Fibroblast of lung (primary cell): ENCODE data around the gene BTBD16. TPM values are rescaled to one million over a fixed set of nuclear protein-coding genes. Genes with fewer than 3 reads are reported as not detected.
A peak's percentile ranks its signal among the peaks of the same experiment; 100 is the strongest.

Experiments used
- DNase-seq, 2 donors: peaks; one replicate each; pipeline versions ENCODE4 v3.0.0 to v3.0.0-alpha.2; 2010; ENCODE audit warnings: low read depth in 2 of 2
- H2AFZ ChIP-seq: 2 replicates; pipeline ENCODE4 v1.5.1; 2012; ENCODE audit warnings: low read length, control low read depth, inconsistent platforms
- H3K27ac ChIP-seq: 2 replicates; pipeline ENCODE4 v1.5.1; 2011; ENCODE audit warnings: low read length, control low read depth; ENCODE audit not compliant: insufficient read depth
- H3K27me3 ChIP-seq: 2 replicates; pipeline ENCODE4 v1.5.1; 2011; ENCODE audit warnings: mild to moderate bottlenecking, low read length; ENCODE audit not compliant: control insufficient read depth, insufficient read depth
- H3K36me3 ChIP-seq: 2 replicates; pipeline ENCODE4 v1.5.1; 2011; ENCODE audit warnings: low read length; ENCODE audit not compliant: control insufficient read depth, insufficient read depth
- H3K4me1 ChIP-seq: 2 replicates; pipeline ENCODE4 v1.5.1; 2011; ENCODE audit warnings: low read length; ENCODE audit not compliant: control insufficient read depth, insufficient read depth; ENCODE audit errors: extremely low read depth
- H3K4me2 ChIP-seq: 2 replicates; pipeline ENCODE4 v1.5.1; 2011; ENCODE audit warnings: low read length, control low read depth; ENCODE audit not compliant: insufficient read depth; ENCODE audit errors: extremely low read depth
- H3K4me3 ChIP-seq, 4 experiments: fragments of 200-600 bp in 1 of 4; sonication (generic) in 1 of 4; replicated peaks in 1 of 4; 2 replicates each; pipeline ENCODE4 v1.5.1; 2011 to 2016; ENCODE audit warnings: low read length in 4 of 4, low read depth in 3 of 4, mild to moderate bottlenecking in 3 of 4, control low read depth in 2 of 4, inconsistent platforms in 1 of 4, mixed read lengths in 1 of 4; ENCODE audit not compliant: insufficient read depth in 1 of 4; ENCODE audit errors: control extremely low read depth in 1 of 4
- H3K79me2 ChIP-seq: 2 replicates; pipeline ENCODE4 v1.5.1; 2012; ENCODE audit warnings: mild to moderate bottlenecking, low read length, inconsistent platforms; ENCODE audit not compliant: control insufficient read depth, insufficient read depth
- H3K9ac ChIP-seq: 2 replicates; pipeline ENCODE4 v1.5.1; 2011; ENCODE audit warnings: mild to moderate bottlenecking, low read length, control low read depth; ENCODE audit not compliant: insufficient read depth
- H3K9me3 ChIP-seq: 2 replicates; pipeline ENCODE4 v1.5.1; 2012; ENCODE audit warnings: low read depth, low read length; ENCODE audit not compliant: control insufficient read depth, insufficient read depth
- H4K20me1 ChIP-seq: 2 replicates; pipeline ENCODE4 v1.5.1; 2011; ENCODE audit warnings: low read length; ENCODE audit not compliant: control insufficient read depth, insufficient read depth; ENCODE audit errors: extremely low read depth
- EZH2 ChIP-seq: IDR thresholded peaks from 2 replicates; pipeline ENCODE4 v1.5.1; 2012; ENCODE audit warnings: low read length, control low read depth, mild to moderate bottlenecking; ENCODE audit errors: missing control alignments
- polyA plus RNA-seq, 2 donors: library from polyadenylated mRNA; depleted of rRNA in 1 of 2; stranded (reverse) in 1 of 2; unstranded in 1 of 2; fragments of >200 nt; gene quantifications; 2 replicates each; pipeline ENCODE4 v1.2.1, GENCODE V29; 2011 to 2012; ENCODE audit warnings: missing spikeins in 1 of 2
- total RNA-seq: library from RNA; depleted of rRNA; stranded (reverse); fragments of >200 nt; gene quantifications from 2 replicates; pipeline ENCODE4 v1.2.1, GENCODE V29; 2014
- TF ChIP-seq, protein P1 (sequence below), 2 donors: IDR thresholded peaks in 1 of 2; conservative IDR thresholded peaks in 1 of 2; 1 replicate in 1 of 2; 2 replicates in 1 of 2; pipeline ENCODE4 v1.5.1; 2011 to 2012; ENCODE audit warnings: low read length in 2 of 2, control low read depth in 1 of 2, inconsistent platforms in 1 of 2, low read depth in 1 of 2, mild to moderate bottlenecking in 1 of 2

BTBD16 gene
- total and polyA plus RNA-seq, 2 donors (not counting 1 experiment from before 2014, with no cell fraction given), result not detected

DNA sequence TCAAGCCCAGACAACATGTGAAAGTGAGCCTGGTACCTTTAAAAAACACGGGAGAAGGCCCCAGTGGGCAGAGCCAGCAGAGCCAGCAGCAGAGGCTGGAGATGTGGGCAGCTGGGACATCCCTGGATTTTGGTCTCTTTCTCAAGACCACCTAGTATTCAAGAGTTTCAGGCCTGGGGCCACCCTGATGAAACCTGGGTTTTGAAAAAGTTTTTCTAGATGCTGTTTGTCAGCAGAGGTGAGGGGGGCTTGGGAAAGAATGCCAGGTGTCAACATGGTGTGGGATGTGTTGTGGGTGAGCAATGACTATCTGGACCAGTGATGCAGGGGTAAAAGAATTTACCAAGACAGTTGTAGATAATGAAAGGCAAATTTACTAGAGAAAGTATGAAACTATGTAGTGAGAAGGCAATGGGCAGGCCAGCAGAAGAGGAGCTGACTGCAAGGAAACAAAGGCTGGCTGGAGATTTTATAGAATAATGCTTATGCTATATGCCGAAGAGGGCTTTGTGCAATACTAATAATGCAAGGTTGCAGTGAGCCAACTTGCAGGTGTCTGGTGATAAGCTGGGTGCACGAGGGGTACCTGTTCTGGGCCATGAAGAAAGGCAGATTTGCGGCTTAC is 75.3 kb downstream of the BTBD16 start:
- Histone ChIP-seq H3K27ac (no peak overlapping the region), H3K4me3 (no peak overlapping the region), H4K20me1 (no peaks in the 10 kb centered on the region)

DNA sequence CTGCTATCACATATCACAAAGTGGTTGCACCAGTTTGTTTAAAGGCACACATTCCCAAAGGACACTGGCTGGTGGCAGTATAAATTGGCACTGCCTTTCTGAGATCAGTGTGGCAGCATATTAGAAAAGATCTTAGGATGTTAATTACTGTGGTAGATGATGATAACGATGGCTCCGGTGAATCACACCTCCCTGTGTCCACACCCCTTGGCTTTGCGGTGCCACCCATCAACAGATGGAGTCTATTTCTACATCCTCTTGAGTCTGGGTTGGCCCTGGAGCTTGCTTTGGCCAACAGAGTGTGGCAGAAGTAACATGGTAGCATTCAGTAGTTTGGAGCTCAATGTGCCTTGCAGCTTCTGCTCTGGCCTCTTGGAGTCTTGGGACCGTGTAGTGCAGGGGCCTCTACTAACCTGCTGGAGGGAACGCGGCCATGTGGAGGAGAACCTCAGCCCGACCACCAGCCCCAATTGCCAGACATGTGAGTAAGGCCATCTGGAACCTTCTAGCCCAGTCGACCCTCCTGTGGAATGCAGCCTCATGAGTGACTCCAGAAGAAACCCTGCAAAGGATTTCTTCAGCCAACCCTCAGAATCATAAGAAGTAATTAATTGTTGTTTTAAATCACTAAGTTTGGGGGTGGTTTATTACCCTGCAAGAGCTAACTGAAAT is 76.2 kb downstream of the BTBD16 start:
- Histone ChIP-seq H3K9ac (no peak overlapping the region), H2AFZ (no peak overlapping the region), H3K4me1 (no peaks in the 10 kb centered on the region), H4K20me1 (no peaks in the 10 kb centered on the region), H3K36me3 (no peaks in the 10 kb centered on the region), H3K27me3 (no peaks in the 10 kb centered on the region), H3K79me2 (no peaks in the 10 kb centered on the region), H3K9me3 (no peaks in the 10 kb centered on the region), H3K4me2 (no peak overlapping the region), H3K27ac (no peak overlapping the region), H3K4me3 (no peak overlapping the region)
- no peak for TF ChIP-seq EZH2
- TF ChIP-seq, protein P1, sequence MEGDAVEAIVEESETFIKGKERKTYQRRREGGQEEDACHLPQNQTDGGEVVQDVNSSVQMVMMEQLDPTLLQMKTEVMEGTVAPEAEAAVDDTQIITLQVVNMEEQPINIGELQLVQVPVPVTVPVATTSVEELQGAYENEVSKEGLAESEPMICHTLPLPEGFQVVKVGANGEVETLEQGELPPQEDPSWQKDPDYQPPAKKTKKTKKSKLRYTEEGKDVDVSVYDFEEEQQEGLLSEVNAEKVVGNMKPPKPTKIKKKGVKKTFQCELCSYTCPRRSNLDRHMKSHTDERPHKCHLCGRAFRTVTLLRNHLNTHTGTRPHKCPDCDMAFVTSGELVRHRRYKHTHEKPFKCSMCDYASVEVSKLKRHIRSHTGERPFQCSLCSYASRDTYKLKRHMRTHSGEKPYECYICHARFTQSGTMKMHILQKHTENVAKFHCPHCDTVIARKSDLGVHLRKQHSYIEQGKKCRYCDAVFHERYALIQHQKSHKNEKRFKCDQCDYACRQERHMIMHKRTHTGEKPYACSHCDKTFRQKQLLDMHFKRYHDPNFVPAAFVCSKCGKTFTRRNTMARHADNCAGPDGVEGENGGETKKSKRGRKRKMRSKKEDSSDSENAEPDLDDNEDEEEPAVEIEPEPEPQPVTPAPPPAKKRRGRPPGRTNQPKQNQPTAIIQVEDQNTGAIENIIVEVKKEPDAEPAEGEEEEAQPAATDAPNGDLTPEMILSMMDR (conservative IDR thresholded peaks at IDR 0.05 in 1 of 2, IDR thresholded peaks at IDR 0.05 in 1 of 2; ENCODE audit: low read depth in 1 of 2, low read length in 2 of 2), result no peak
- peak in 1 of 2 donors; percentile 13 for DNase-seq

More for the DNA sequence above, 75.3 kb downstream of the BTBD16 start:
- Histone ChIP-seq H3K36me3 (no peaks in the 10 kb centered on the region), H3K9ac (no peak overlapping the region), H3K4me1 (no peaks in the 10 kb centered on the region), H3K27me3 (no peaks in the 10 kb centered on the region), H3K79me2 (no peaks in the 10 kb centered on the region), H2AFZ (no peak overlapping the region), H3K4me2 (no peak overlapping the region), H3K9me3 (no peaks in the 10 kb centered on the region)
- TF ChIP-seq, protein P1 (conservative IDR thresholded peaks at IDR 0.05 in 1 of 2, IDR thresholded peaks at IDR 0.05 in 1 of 2; ENCODE audit: low read depth in 1 of 2, low read length in 2 of 2), result no peak
- TF ChIP-seq EZH2, result no peak
- peak in 1 of 2 donors; percentile 27 for DNase-seq

DNA sequence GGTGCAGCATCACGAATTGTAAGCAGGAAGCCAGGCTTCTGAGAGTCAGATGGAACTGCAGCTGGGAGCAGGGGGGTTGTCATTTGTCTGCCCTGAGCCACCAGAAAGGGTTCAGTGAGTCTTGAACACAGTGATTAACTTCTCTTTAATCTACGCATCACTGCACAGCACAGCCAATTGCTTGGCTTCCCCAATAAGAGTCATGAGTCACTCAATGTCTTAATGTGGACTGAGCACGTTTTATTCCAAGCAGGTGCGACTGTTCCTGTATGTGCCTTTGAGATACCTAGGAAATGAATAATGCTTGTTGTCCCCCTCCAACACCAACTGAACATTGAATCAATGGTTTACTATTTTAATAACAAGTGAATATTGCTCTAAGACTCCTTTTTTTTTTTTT is 77.4 kb downstream of the BTBD16 start:
- Histone ChIP-seq H2AFZ (no peak overlapping the region), H3K27ac (no peak overlapping the region), H4K20me1 (no peaks in the 10 kb centered on the region), H3K79me2 (no peaks in the 10 kb centered on the region), H3K4me2 (no peak overlapping the region), H3K4me1 (no peaks in the 10 kb centered on the region), H3K9ac (no peak overlapping the region), H3K9me3 (no peaks in the 10 kb centered on the region), H3K4me3 (no peak overlapping the region), H3K27me3 (no peaks in the 10 kb centered on the region), H3K36me3 (no peaks in the 10 kb centered on the region)
- peak in 1 of 2 donors; percentile 61 for DNase-seq
- TF ChIP-seq, protein P1 (conservative IDR thresholded peaks at IDR 0.05 in 1 of 2, IDR thresholded peaks at IDR 0.05 in 1 of 2; ENCODE audit: low read depth in 1 of 2, low read length in 2 of 2), result no peak
- no peak for TF ChIP-seq EZH2
